Immature natural killer cell (primary cell): ENCODE data around the gene PIGBOS1. TPM values are rescaled to one million over a fixed set of nuclear protein-coding genes. Genes with fewer than 3 reads are reported as not detected.

Source experiments
- DNase-seq, 3 donors: peaks; one replicate each; pipeline ENCODE4 v3.0.0; 2022; ENCODE audit warnings: mixed read lengths in 1 of 3
- H3K27ac Mint-ChIP-seq, 6 donors: one replicate each; pipeline ENCODE4 v1.8.0; 2020; ENCODE audit warnings: mixed read lengths in 6 of 6, mild to moderate bottlenecking in 5 of 6, inconsistent platforms in 4 of 6, moderate library complexity in 3 of 6
- H3K27me3 Mint-ChIP-seq, 3 donors: one replicate each; pipeline ENCODE4 v1.8.0; 2020 to 2021; ENCODE audit warnings: low read depth in 3 of 3, mild to moderate bottlenecking in 3 of 3, mixed read lengths in 3 of 3, moderate library complexity in 3 of 3, inconsistent platforms in 1 of 3
- H3K36me3 Mint-ChIP-seq, 3 donors: one replicate each; pipeline ENCODE4 v1.8.0; 2020; ENCODE audit warnings: mixed read lengths in 3 of 3, inconsistent platforms in 2 of 3, mild to moderate bottlenecking in 2 of 3
- H3K4me1 Mint-ChIP-seq, 2 donors: one replicate each; pipeline ENCODE4 v1.8.0; 2020; ENCODE audit warnings: inconsistent platforms in 2 of 2, mild to moderate bottlenecking in 2 of 2, mixed read lengths in 2 of 2, moderate library complexity in 1 of 2
- H3K4me3 Mint-ChIP-seq, 5 donors: one replicate each; pipeline ENCODE4 v1.8.0; 2020; ENCODE audit warnings: mild to moderate bottlenecking in 5 of 5, mixed read lengths in 5 of 5, inconsistent platforms in 3 of 5, moderate library complexity in 3 of 5
- H3K9me3 Mint-ChIP-seq, 6 donors: one replicate each; pipeline ENCODE4 v1.8.0; 2020; ENCODE audit warnings: mild to moderate bottlenecking in 6 of 6, mixed read lengths in 6 of 6, inconsistent platforms in 4 of 6, moderate library complexity in 3 of 6
- polyA plus RNA-seq, 3 donors: library from polyadenylated mRNA; unstranded; fragments of 300-500 nt; fragmentation: Illumina TruSeq; gene quantifications; one replicate each; pipeline ENCODE4 v1.2.3, GENCODE V29; 2021

PIGBOS1 gene
- polyA plus RNA-seq, 3 donors from 2014 or later, result 26.2 to 46.7 (median 34.9) TPM

- H3K4me1 Mint-ChIP-seq, result peaks cover 88 to 96% of the 10 kb centered on the region in 2 donors
- H3K36me3 Mint-ChIP-seq, result peaks cover 0 to 13% (median 8%) of the 10 kb centered on the region in 3 donors
- peaks cover 0 to 10% (median 2%) of the 10 kb centered on the region in 3 donors for H3K27me3 Mint-ChIP-seq
- no peaks in the 10 kb centered on the region for H3K9me3 Mint-ChIP-seq
- H3K4me3 Mint-ChIP-seq, result peak overlapping the region in 4 of 5 donors; percentile 76 to 88 (median 81)
- H3K27ac Mint-ChIP-seq, result peak overlapping the region; percentile 95 to 99 (median 98)
- DNase-seq, result no peak
Measured at GRCh38 chr15:55276324-55276723, 42.6 kb downstream of the PIGBOS1 start.

DNA sequence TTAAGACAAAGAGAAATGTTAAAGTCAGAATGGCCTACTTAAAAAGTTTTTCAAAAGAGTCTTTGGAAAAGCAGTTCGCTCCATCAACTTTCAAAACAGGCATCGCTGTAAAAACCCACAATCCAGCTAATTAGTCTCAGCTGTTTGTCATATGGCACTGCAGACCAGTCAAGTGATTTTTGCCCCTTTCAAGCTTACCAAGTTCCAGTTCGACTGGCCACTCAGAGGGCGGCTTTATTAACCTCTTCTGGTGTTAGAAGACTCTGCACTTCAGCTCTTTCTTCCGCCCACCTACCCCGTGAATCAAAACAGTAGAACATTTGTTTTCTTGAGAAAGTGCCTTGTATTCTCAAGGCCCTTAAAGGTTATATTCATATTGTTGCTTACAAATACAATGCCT, 48.6 kb downstream of the PIGBOS1 start:
- DNase-seq, result no peak
- peaks cover 12 to 27% (median 12%) of the 10 kb centered on the region in 3 donors for H3K36me3 Mint-ChIP-seq
- H3K27ac Mint-ChIP-seq, result peak overlapping the region; percentile 95 to 99 (median 98)
- H3K4me1 Mint-ChIP-seq, result peaks cover 88 to 96% of the 10 kb centered on the region in 2 donors
- no peaks in the 10 kb centered on the region for H3K9me3 Mint-ChIP-seq
- H3K4me3 Mint-ChIP-seq, result peak overlapping the region in 1 of 5 donors; percentile 41
- peaks cover 0 to 9% (median 2%) of the 10 kb centered on the region in 3 donors for H3K27me3 Mint-ChIP-seq

- Mint-ChIP-seq H3K4me1 (peaks cover 80 to 92% of the 10 kb centered on the region in 2 donors), H3K4me3 (peak overlapping the region; percentile 71 to 88 (median 82)), H3K36me3 (peaks cover 5 to 18% (median 12%) of the 10 kb centered on the region in 3 donors), H3K9me3 (no peaks in the 10 kb centered on the region), H3K27me3 (peaks cover 0 to 6% (median 2%) of the 10 kb centered on the region in 3 donors), H3K27ac (peak overlapping the region; percentile 95 to 99 (median 98))
- no peak for DNase-seq
Measured at GRCh38 chr15:55268176-55268695, 50.7 kb downstream of the PIGBOS1 start.

DNA sequence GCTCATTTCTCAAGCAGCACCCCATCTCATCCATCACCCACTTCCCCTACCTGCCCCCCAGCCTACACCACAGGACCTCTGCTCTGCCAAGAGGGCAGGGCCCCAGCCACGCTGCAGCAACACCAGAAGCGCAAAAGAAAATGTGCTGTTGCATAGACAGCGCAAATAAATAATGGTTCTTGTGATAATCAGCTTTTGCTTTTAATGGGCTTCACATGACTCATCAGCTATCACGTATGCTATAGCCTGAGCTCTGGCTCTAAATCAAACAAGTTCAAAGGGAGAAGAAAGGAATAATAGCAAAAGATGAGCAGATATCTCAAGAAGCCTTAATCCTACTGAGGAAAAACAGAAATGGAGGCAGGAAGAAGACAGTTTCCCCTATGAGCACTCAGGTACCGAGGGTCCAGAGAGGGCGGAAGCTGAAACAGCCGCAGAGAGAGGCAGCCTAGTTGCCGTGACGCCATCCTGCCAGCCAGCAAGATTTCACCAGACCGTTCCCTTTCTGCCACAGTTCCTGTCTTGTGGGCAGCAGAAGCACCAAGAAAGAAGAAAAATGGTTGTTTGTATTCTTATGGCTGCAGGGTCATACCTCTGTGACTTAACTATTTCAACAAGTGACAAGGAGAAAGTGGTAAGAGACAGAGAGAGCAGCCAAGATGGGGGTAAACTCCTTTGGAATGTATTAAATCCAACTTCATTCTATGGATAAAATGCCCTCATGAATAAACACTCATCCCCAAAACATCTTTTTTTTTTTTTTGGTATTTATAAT, 51.3 kb downstream of the PIGBOS1 start:
- Mint-ChIP-seq H3K27me3 (peaks cover 2 to 9% (median 3%) of the 10 kb centered on the region in 3 donors), H3K27ac (peak overlapping the region; percentile 95 to 99 (median 98)), H3K4me1 (peaks cover 81 to 92% of the 10 kb centered on the region in 2 donors)

More for the DNA sequence above, 51.3 kb downstream of the PIGBOS1 start:
- Mint-ChIP-seq H3K4me3 (peak overlapping the region; percentile 71 to 88 (median 82)), H3K36me3 (peaks cover 5 to 19% (median 12%) of the 10 kb centered on the region in 3 donors), H3K9me3 (no peaks in the 10 kb centered on the region)
- DNase-seq, result peak; percentile 83 to 87 (median 86)

Other genes starting within 250 kb of the PIGBOS1 start
- gene RSL24D1, start 122.2 kb downstream of the PIGBOS1 start, polyA plus RNA-seq, result 100 to 1,000 TPM in 2 of 3 donors, 10 to 100 TPM in 1; 76.2 to 123 (median 105) TPM
- gene RAB27A, start 29.3 kb downstream of the PIGBOS1 start, polyA plus RNA-seq, result 100 to 1,000 TPM in 2 of 3 donors, 10 to 100 TPM in 1; 99.6 to 157 (median 150) TPM
- 10 to 100 TPM in 2 of 3 donors, 1 to 10 TPM in 1; 5.9 to 28.4 (median 19.7) TPM for gene PIGB, start 99 bp upstream of the PIGBOS1 start, polyA plus RNA-seq
- gene CCPG1, start 89.2 kb upstream of the PIGBOS1 start, polyA plus RNA-seq, result 10 to 100 TPM; 40.9 to 89.3 (median 65.3) TPM
- gene PIERCE2, start 89.4 kb upstream of the PIGBOS1 start, polyA plus RNA-seq, result 1 to 10 TPM in 1 of 3 donors, not detected in 2; 1.0 TPM
- gene DNAAF4, start 189.1 kb upstream of the PIGBOS1 start, polyA plus RNA-seq, result not detected